Transverse colon (tissue), 4 donors: ENCODE data around the gene CRYBG1. TPM values are rescaled to one million over a fixed set of nuclear protein-coding genes. Genes with fewer than 3 reads are reported as not detected.

Source experiments
- DNase-seq: peaks from one replicate; pipeline ENCODE4 v3.0.0-alpha.2; 2019
- H3K27ac ChIP-seq, 4 donors: fragments of 200-600 bp; sonication (generic); 2 replicates each; pipeline ENCODE4 v1.5.1; 2016 to 2018; ENCODE audit warnings: inconsistent platforms in 4 of 4
- H3K27me3 ChIP-seq: fragments of 200-600 bp; sonication (generic); 2 replicates; pipeline ENCODE4 v1.5.1; 2017; ENCODE audit warnings: inconsistent platforms
- H3K36me3 ChIP-seq, 4 donors: fragments of 200-600 bp; sonication (generic); 2 replicates each; pipeline ENCODE4 v1.5.1; 2017 to 2019; ENCODE audit warnings: inconsistent platforms in 4 of 4
- H3K4me1 ChIP-seq, 4 donors: fragments of 200-600 bp; sonication (generic); 2 replicates each; pipeline ENCODE4 v1.5.1; 2017 to 2020; ENCODE audit warnings: inconsistent platforms in 4 of 4
- H3K4me3 ChIP-seq, 4 donors: fragments of 200-600 bp; sonication (generic); 1 replicate in 1 of 4; 2 replicates in 3 of 4; pipeline versions ENCODE4 v1.5.1 to v1.6.1; 2017 to 2019; ENCODE audit warnings: inconsistent platforms in 4 of 4
- H3K9me3 ChIP-seq, 2 donors: fragments of 200-600 bp; sonication (generic); 2 replicates each; pipeline ENCODE4 v1.5.1; 2017 to 2019; ENCODE audit warnings: inconsistent platforms in 2 of 2
- CTCF ChIP-seq, 5 experiments: fragments of 200-600 bp in 3 of 5; fragments of 450-650 bp in 2 of 5; sonication (generic) in 3 of 5; IDR thresholded peaks; 1 replicate in 2 of 5; 2 replicates in 3 of 5; pipeline ENCODE4 v1.5.1; 2016 to 2017; ENCODE audit warnings: antibody characterized with exemption in 5 of 5, inconsistent platforms in 3 of 5, mild to moderate bottlenecking in 2 of 5, moderate library complexity in 1 of 5
- EP300 ChIP-seq: sonication (generic); formaldehyde crosslinking; IDR thresholded peaks from one replicate; pipeline ENCODE4 v1.6.1; 2017; ENCODE audit warnings: antibody characterized with exemption, low read depth
- POLR2A ChIP-seq: fragments of 450-650 bp; IDR thresholded peaks from one replicate; pipeline ENCODE4 v1.6.1; 2016; ENCODE audit warnings: antibody characterized with exemption, mild to moderate bottlenecking, moderate library complexity
- POLR2AphosphoS5 ChIP-seq, 3 donors: sonication (generic); formaldehyde crosslinking; IDR thresholded peaks; one replicate each; pipeline ENCODE4 v1.6.1; 2016; ENCODE audit warnings: antibody characterized with exemption in 3 of 3
- WGBS, 2 donors: methylation state at CpG; one replicate each; pipeline ENCODE4 v1.1.5; 2018; ENCODE audit warnings: low coverage in 1 of 2; 5-methylcytosine and 5-hydroxymethylcytosine counted together
- in situ Hi-C, 4 donors: fragments of 200-750 bp; cut with MboI; loops; one replicate each; pipeline versions ENCODE4 v1.15.0 to v1.15.1; 2017; ENCODE audit warnings: low sequenced_read_pairs in 3 of 4, low pct_ligation_motif_present in 1 of 4, low pct_unique_long_range_greater_than_20kb in 1 of 4
- intact Hi-C: fragments of 100-400 bp; cut with DNase I; formaldehyde crosslinking; loops from one replicate; pipeline ENCODE4 v1.15.1; 2023; ENCODE audit warnings: low total_unique reads
- total RNA-seq, 4 donors: library from RNA; depleted of rRNA; stranded (reverse); fragments of >200 nt; gene quantifications; one replicate each; pipeline ENCODE4 v1.1.0, GENCODE V29; 2016

Gene CRYBG1
- total RNA-seq, 4 donors from 2014 or later: 64.3 to 112 (median 70.2) TPM

GRCh38 chr6:106422534-106422933, 62.0 kb downstream of the CRYBG1 start:
- no peak overlapping the region for H3K4me3 ChIP-seq
- H3K27ac ChIP-seq: no peak overlapping the region
- intact Hi-C loops (no loop called here), in situ Hi-C loops (no loop called here)
- H3K27me3 ChIP-seq: no peaks in the 10 kb centered on the region
- DNase-seq: no peak
- TF ChIP-seq CTCF (IDR thresholded peaks at IDR 0.05) (no peak), POLR2AphosphoS5 (IDR thresholded peaks at IDR 0.05) (no peak), EP300 (no peak), POLR2A (no peak)
- H3K36me3 ChIP-seq: no peaks in the 10 kb centered on the region
- H3K9me3 ChIP-seq: no peaks in the 10 kb centered on the region
- H3K4me1 ChIP-seq: no peaks in the 10 kb centered on the region

- DNase-seq: no peak
- in situ Hi-C loops: no loop called here
Measured at GRCh38 chr6:106425382-106425781, 64.9 kb downstream of the CRYBG1 start.

GRCh38 chr6:106426250-106426970, 65.9 kb downstream of the CRYBG1 start:
- in situ Hi-C loops: no loop called here

More at GRCh38 chr6:106425382-106425781, 64.9 kb downstream of the CRYBG1 start:
- WGBS, 2 donors: 78 to 88% methylated on average over 5 of the region's 5 CpGs
- Histone ChIP-seq H3K9me3 (no peaks in the 10 kb centered on the region), H3K27ac (no peak overlapping the region), H3K4me3 (no peak overlapping the region), H3K36me3 (no peaks in the 10 kb centered on the region), H3K4me1 (no peaks in the 10 kb centered on the region), H3K27me3 (no peaks in the 10 kb centered on the region)
- intact Hi-C loops: no loop called here
- TF ChIP-seq POLR2A (no peak), EP300 (no peak), CTCF (IDR thresholded peaks at IDR 0.05) (no peak), POLR2AphosphoS5 (IDR thresholded peaks at IDR 0.05) (no peak)

GRCh38 chr6:106430466-106430865, 69.9 kb downstream of the CRYBG1 start:
- H3K36me3 ChIP-seq: no peaks in the 10 kb centered on the region
- in situ Hi-C loops (loop anchor here in 1 of 4 donors (10.0 kb wide), 1 partner anchor 86 kb away; no protein-coding TSS in a partner anchor), intact Hi-C loops (no loop called here)
- H3K4me1 ChIP-seq: peaks cover 0 to 10% (median 0%) of the 10 kb centered on the region in 4 donors
- H3K4me3 ChIP-seq: no peak overlapping the region
- TF ChIP-seq POLR2A (no peak), EP300 (no peak), POLR2AphosphoS5 (IDR thresholded peaks at IDR 0.05) (no peak), CTCF (IDR thresholded peaks at IDR 0.05) (no peak)
- DNase-seq: no peak
- no peak overlapping the region for H3K27ac ChIP-seq
- no peaks in the 10 kb centered on the region for H3K9me3 ChIP-seq
- WGBS, 2 donors: 73 to 76% methylated on average over 2 to 7 of the region's 7 CpGs
- no peaks in the 10 kb centered on the region for H3K27me3 ChIP-seq

More at GRCh38 chr6:106426250-106426970, 65.9 kb downstream of the CRYBG1 start:
- Histone ChIP-seq H3K27me3 (no peaks in the 10 kb centered on the region), H3K4me1 (no peaks in the 10 kb centered on the region), H3K4me3 (no peak overlapping the region), H3K9me3 (no peaks in the 10 kb centered on the region), H3K36me3 (no peaks in the 10 kb centered on the region), H3K27ac (no peak overlapping the region)
- 71 to 74% methylated on average over 5 of the region's 5 CpGs for WGBS, 2 donors
- intact Hi-C loops: no loop called here
- no peak for TF ChIP-seq POLR2AphosphoS5 (IDR thresholded peaks at IDR 0.05)
- no peak for TF ChIP-seq POLR2A
- no peak for TF ChIP-seq EP300
- TF ChIP-seq CTCF (IDR thresholded peaks at IDR 0.05): no peak
- DNase-seq: no peak
